IMR-90 (cell line): ENCODE results near the gene TUBB4A.

Experiments
- CEBPB ChIP-seq: IDR thresholded peaks from 2 replicates; pipeline ENCODE4 v1.6.1; 2012; ENCODE audit warnings: low read depth, low read length, improper control_type of control experiment
- CTCF ChIP-seq: conservative IDR thresholded peaks from 2 replicates; pipeline ENCODE4 v1.5.1; 2012; ENCODE audit warnings: mild to moderate bottlenecking, low read depth, low read length, improper control_type of control experiment
- MAFK ChIP-seq: IDR thresholded peaks from 2 replicates; pipeline ENCODE4 v1.6.1; 2012; ENCODE audit warnings: low read depth, low read length, improper control_type of control experiment
- MXI1 ChIP-seq: IDR thresholded peaks from 2 replicates; pipeline ENCODE4 v1.6.1; 2012; ENCODE audit warnings: low read depth, mild to moderate bottlenecking, low read length, moderate library complexity, borderline replicate concordance
- POLR2A ChIP-seq: IDR thresholded peaks from 2 replicates; pipeline ENCODE4 v1.6.1; 2012; ENCODE audit warnings: mild to moderate bottlenecking, low read depth, low read length
- RAD21 ChIP-seq: IDR thresholded peaks from 2 replicates; pipeline ENCODE4 v1.6.1; 2012; ENCODE audit warnings: low read length, improper control_type of control experiment
- RFX5 ChIP-seq: IDR thresholded peaks from 2 replicates; pipeline ENCODE4 v1.8.0; 2012; ENCODE audit warnings: low read depth, mild to moderate bottlenecking, low read length, moderate library complexity
- SMC3 ChIP-seq: fragments of 150-350 bp; IDR thresholded peaks from 2 replicates; pipeline ENCODE4 v1.6.1; 2016; ENCODE audit warnings: low read depth, mild to moderate bottlenecking, antibody characterized with exemption, low read length, moderate library complexity
- USF2 ChIP-seq: fragments of 150-350 bp; IDR thresholded peaks from 2 replicates; pipeline ENCODE4 v1.6.1; 2017; ENCODE audit warnings: mild to moderate bottlenecking, antibody characterized with exemption, low read length, low read depth

GRCh38 chr19:6518145-6518911, 16.2 kb upstream of the TUBB4A start:
- no peak for TF ChIP-seq CTCF
- no peak for TF ChIP-seq MXI1
- no peak for TF ChIP-seq CEBPB
- no peak for TF ChIP-seq MAFK
- TF ChIP-seq RAD21: no peak
- TF ChIP-seq POLR2A: no peak
- TF ChIP-seq USF2: no peak
- no peak for TF ChIP-seq RFX5
- TF ChIP-seq SMC3: no peak
